Measurements from ENCODE around the gene ARID2.
A peak's percentile ranks its signal among the peaks of the same experiment; 100 is the strongest.

Gene ARID2

DNA sequence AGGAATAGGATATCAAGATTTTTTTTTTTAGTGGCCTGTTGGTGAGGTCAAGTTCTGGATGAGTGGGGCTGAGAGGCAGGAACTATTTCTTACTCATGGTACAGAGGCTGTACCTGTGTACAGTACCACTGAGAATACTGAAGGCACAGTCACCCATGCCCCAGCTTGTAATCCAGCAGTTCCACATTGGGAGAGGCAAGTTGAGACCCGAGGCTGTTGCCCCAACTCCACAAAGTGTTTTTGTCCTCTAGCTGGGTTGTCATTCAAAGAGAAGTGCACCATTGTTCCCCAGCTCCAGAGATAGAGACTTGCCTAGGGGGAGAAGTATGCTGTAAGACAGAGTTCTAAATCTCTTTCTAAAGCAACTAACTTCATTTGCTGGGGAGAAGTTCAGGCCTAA is 38.7 kb downstream of the ARID2 start:
- no peak for DNase-seq (ENCODE audit: low spot score)

DNA sequence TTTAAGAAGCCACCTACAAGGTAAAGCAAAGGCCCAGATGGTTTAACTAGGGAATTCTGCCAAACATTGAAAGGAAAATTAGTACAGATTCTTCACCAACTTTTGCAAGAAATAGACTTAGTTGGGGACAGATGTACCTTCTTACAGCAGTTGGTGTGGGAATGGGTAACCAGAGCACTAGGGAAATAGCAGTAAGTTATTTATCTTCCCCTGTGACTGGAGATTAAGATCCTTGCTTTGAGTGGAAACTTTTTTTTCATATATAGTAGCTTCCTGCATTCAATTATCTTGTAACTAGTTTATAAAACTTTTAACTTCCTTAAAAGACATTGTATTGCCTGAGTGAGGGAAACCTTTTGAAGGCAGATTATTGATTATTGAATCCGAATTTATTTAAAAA is 44.2 kb downstream of the ARID2 start:
- DNase-seq (ENCODE audit: low spot score), result no peak

- DNase-seq (ENCODE audit: low spot score), result no peak
Measured at GRCh38 chr12:45774508-45775162, 45.1 kb downstream of the ARID2 start.

- no peak for DNase-seq (ENCODE audit: low spot score)
Measured at GRCh38 chr12:45775465-45775864, 46.0 kb downstream of the ARID2 start.

GRCh38 chr12:45775964-45776363 is 46.5 kb downstream of the ARID2 start:
- DNase-seq (ENCODE audit: low spot score), result no peak

DNA sequence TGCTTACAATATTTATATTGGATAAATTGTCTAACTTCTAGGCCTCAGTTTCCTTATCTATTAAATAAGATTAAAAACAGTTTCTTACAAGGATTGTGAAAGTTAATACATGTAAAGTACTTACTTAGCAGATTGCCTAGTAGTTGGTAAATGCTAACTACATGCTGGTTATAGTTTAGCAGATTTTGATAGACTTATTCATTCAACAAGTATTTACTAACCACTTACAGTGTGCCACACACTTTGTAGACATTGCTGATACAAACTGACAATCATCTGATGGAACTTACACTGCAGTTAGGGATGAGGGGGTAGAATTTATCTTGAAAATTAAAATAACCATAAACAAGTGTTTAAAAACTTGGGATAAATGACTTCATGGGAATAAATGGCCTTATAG is 50.4 kb downstream of the ARID2 start:
- no peak for DNase-seq (ENCODE audit: low spot score)

- DNase-seq (ENCODE audit: low spot score), result no peak
Measured at GRCh38 chr12:45781080-45781479, 51.6 kb downstream of the ARID2 start.

GRCh38 chr12:45785315-45785714 is 55.8 kb downstream of the ARID2 start:
- no peak for DNase-seq (ENCODE audit: low spot score)

GRCh38 chr12:45789025-45789424 is 59.5 kb downstream of the ARID2 start:
- peak; percentile 47 for DNase-seq (ENCODE audit: low spot score)

DNA sequence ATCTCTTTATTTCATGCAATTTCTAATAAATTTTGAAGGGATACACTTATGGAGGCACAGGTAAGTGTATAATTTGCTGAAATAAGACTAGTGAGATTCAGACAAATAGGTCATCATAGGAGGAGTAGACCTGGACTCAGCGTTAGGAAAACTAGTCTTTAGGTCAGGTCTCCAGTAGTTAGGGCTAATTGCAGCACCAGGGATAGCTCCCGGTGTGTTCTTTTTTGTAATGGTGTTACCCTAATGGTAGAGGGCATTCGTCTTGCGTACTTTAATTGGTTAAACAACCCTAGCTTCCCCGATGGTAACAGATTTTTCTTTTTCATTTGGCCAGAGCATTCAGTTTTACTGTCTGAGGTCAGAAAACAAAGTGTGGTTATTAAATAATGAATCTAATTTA is 64.9 kb downstream of the ARID2 start:
- no peak for DNase-seq (ENCODE audit: low spot score)

- DNase-seq (ENCODE audit: low spot score), result no peak
Measured at GRCh38 chr12:45801625-45802024, 72.1 kb downstream of the ARID2 start.

GRCh38 chr12:45803111-45803510 is 73.6 kb downstream of the ARID2 start:
- no peak for DNase-seq (ENCODE audit: low spot score)

DNA sequence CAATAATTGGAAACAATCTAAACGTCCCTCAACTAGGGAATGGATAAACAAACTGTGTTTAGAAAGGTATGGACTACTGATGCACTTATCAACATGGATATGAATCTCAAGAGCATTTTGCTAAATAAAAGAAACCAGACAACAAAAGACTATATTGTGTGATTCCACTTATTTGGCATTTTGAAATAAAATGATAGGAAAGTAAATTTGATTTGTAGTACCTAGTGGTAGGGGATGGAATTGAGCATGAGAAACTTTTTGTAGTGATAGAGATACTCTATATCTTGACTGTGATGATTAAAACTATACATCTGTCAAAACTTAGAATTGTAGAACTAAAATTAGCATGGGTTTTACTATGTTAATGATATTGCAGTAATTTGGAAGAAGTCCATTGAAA is 87.1 kb downstream of the ARID2 start:
- DNase-seq (ENCODE audit: low spot score), result no peak

- no peak for DNase-seq (ENCODE audit: low spot score)
Measured at GRCh38 chr12:45827974-45828373, 98.5 kb downstream of the ARID2 start.

DNA sequence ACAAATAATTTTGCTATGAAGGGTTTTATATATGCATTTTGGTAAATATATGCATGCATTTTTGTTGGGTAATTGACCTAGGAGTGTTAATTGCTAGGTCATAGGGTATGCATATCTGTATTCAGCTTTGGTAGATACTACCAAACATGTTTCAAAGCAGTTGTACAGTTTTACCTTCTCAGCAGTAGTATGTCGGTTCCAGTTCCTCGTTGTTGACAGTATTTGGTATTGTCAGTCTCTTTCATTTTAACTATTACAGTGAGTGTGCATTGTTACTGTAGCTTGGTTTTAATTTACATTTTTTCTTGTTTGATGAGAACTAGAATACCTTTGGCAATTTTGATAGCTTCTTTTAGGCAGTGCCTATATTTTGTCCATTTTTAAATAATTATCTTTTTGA is 98.9 kb downstream of the ARID2 start:
- no peak for DNase-seq (ENCODE audit: low spot score)

DNA sequence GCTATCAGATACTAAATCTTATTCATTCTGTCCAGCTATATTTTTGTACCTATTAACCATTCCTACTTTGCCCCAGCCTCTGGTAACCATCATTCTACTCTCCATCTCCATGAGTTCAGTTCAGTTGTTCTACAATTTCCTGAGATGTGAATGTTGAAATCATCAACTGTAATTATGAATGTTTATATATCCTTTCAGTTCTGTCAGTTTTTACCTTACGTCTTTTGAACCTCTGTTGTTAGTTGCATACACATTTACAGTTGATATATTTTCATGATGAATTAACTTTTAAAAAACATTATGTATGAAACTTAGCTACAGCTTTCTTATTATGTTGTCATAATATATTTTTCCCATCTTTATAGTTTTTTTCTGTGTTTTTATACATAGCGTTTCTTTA is 102.1 kb downstream of the ARID2 start:
- DNase-seq (ENCODE audit: low spot score), result no peak

- DNase-seq (ENCODE audit: low spot score), result no peak
Measured at GRCh38 chr12:45833401-45833800, 103.9 kb downstream of the ARID2 start.

DNA sequence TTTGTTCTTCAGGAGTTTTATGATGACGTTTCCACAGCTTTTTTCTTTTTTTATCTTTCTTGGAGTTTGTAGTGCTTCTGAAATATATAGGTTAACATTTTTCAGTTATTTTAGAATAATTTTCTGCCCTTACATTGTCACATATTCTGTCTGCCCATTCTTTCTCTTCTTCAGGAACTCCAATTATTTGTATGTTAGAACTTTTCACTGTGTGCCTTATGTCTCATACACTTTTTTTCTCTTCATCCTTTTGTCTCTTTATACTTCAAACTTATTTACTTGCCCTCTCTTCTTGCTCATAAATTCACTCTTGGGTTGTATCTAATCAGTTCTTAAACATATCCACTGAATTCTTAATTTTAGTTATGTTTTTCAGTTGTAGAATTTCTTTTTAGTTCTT is 105.3 kb downstream of the ARID2 start:
- DNase-seq (ENCODE audit: low spot score), result no peak

- no peak for DNase-seq (ENCODE audit: low spot score)
Measured at GRCh38 chr12:45839917-45840316, 110.4 kb downstream of the ARID2 start.

GRCh38 chr12:45849289-45849688 is 119.8 kb downstream of the ARID2 start:
- no peak for DNase-seq (ENCODE audit: low spot score)

DNA sequence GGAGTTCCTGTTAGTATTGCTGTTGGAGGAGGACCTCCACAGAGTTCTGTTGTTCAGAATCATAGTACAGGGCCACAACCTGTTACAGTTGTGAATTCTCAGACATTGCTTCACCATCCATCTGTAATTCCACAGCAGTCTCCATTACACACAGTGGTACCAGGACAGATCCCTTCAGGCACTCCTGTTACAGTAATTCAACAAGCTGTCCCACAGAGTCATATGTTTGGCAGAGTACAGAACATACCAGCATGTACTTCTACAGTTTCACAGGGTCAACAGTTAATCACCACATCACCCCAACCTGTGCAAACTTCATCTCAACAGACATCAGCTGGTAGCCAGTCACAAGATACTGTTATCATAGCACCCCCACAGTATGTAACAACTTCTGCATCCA is 120.8 kb downstream of the ARID2 start:
- DNase-seq (ENCODE audit: low spot score), result no peak

- DNase-seq (ENCODE audit: low spot score), result no peak
Measured at GRCh38 chr12:45852508-45852907, 123.0 kb downstream of the ARID2 start.

DNA sequence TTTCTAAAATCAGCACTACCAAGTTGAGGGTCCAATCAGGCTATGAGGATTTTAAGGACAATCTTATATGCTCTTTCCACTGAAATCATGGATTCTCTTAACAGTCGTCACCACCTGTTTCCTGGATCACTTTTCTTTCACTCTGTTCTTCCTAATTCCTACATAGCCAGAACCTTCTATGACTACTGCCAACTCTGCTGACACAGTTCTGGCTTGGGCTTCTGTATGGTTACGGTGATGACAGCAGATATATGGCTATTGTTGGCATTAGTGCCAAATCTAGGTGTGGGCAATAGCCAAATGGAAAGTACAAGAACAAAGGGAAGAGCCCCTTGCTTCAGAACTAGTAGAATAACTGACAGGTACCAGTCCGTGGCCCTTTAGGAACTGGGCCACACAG is 124.0 kb downstream of the ARID2 start:
- no peak for DNase-seq (ENCODE audit: low spot score)

- DNase-seq (ENCODE audit: low spot score), result no peak
Measured at GRCh38 chr12:45863332-45863731, 133.8 kb downstream of the ARID2 start.

GRCh38 chr12:45866299-45866698 is 136.8 kb downstream of the ARID2 start:
- no peak for DNase-seq (ENCODE audit: low spot score)

Measured in D341Med (cell line).